Measurements from ENCODE around the gene VAMP1.
A peak's percentile ranks its signal among the peaks of the same experiment; 100 is the strongest.
"Not testable (repeated sequence)": the region's sequence is repeated elsewhere in the genome, so short reads cannot be mapped to it uniquely, and the experiment has no call there.

VAMP1 gene

GRCh38 chr12:6469609-6470374, 685 bp downstream of the VAMP1 start:
- DNase-seq (ENCODE audit: low spot score), result no peak

GRCh38 chr12:6469092-6469491, 1.4 kb downstream of the VAMP1 start:
- no peak for DNase-seq (ENCODE audit: low spot score)

- DNase-seq (ENCODE audit: low spot score), result no peak
These were observed 2.2 kb downstream of the VAMP1 start for GRCh38 chr12:6468283-6468575.

GRCh38 chr12:6467571-6468282, 2.8 kb downstream of the VAMP1 start:
- not testable (repeated sequence) for DNase-seq (ENCODE audit: low spot score)

GRCh38 chr12:6466751-6467150, 3.7 kb downstream of the VAMP1 start:
- DNase-seq (ENCODE audit: low spot score), result not testable (repeated sequence)

GRCh38 chr12:6466184-6466573, 4.3 kb downstream of the VAMP1 start:
- DNase-seq (ENCODE audit: low spot score), result no peak

GRCh38 chr12:6465467-6466183, 4.9 kb downstream of the VAMP1 start:
- no peak for DNase-seq (ENCODE audit: low spot score)

- DNase-seq (ENCODE audit: low spot score), result no peak
These were observed 5.9 kb downstream of the VAMP1 start for GRCh38 chr12:6464531-6464930.

- DNase-seq (ENCODE audit: low spot score), result no peak
These were observed 6.6 kb downstream of the VAMP1 start for GRCh38 chr12:6463858-6464257.

GRCh38 chr12:6463216-6463615, 7.3 kb downstream of the VAMP1 start:
- DNase-seq (ENCODE audit: low spot score), result no peak

- no peak for DNase-seq (ENCODE audit: low spot score)
These were observed 8.1 kb downstream of the VAMP1 start for GRCh38 chr12:6462234-6462995.

GRCh38 chr12:6461401-6462233, 8.9 kb downstream of the VAMP1 start:
- DNase-seq (ENCODE audit: low spot score), result peak; percentile 94

GRCh38 chr12:6460751-6461371, 9.6 kb downstream of the VAMP1 start:
- peak; percentile 61 for DNase-seq (ENCODE audit: low spot score)

- DNase-seq (ENCODE audit: low spot score), result no peak
These were observed 11.5 kb downstream of the VAMP1 start for GRCh38 chr12:6459004-6459337.

- no peak for DNase-seq (ENCODE audit: low spot score)
These were observed 12.0 kb downstream of the VAMP1 start for GRCh38 chr12:6458281-6459003.

- DNase-seq (ENCODE audit: low spot score), result no peak
These were observed 13.1 kb downstream of the VAMP1 start for GRCh38 chr12:6457220-6457945.

GRCh38 chr12:6452944-6453630, 17.4 kb downstream of the VAMP1 start:
- DNase-seq (ENCODE audit: low spot score), result no peak

GRCh38 chr12:6452245-6452943, 18.1 kb downstream of the VAMP1 start:
- no peak for DNase-seq (ENCODE audit: low spot score)

All from activated CD4-positive, alpha-beta T cell treated with anti-CD3 and anti-CD28 coated beads, Interleukin-2, Interleukin-4, amounts not matched to agents 100 ng/mL and 50 ng/mL, durations not matched to agents 16 hours and 8 hours (primary cell).